ENCODE results near the gene NCK1. TPM values are rescaled to one million over a fixed set of nuclear protein-coding genes. Genes with fewer than 3 reads are reported as not detected.

Gene NCK1
- total RNA-seq, 1 donor from 2014 or later: 46.2 TPM

DNA sequence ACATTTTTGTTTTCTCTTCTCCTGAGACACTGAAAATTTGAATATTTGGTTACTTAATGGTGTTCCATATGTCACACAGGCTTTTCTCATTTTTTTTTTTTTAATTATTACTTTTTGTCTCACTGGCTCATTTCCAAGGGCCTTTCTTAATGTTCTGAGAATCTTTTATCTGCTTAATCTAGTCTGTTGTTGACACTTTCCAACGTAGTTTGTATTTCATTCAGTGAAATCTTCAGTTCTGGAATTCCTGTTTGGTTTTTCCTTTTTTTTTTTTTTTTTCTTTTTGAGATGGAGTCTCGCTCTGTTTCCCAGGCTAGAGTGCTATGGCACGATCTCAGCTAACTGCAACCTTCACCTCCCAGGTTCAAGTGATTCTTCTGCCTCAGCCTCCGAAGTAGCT, 42.7 kb downstream of the NCK1 start:
- intact Hi-C loops (cut with micrococcal nuclease): no loop called here

GRCh38 chr3:136905549-136905948, 43.5 kb downstream of the NCK1 start:
- intact Hi-C loops (cut with micrococcal nuclease): no loop called here

DNA sequence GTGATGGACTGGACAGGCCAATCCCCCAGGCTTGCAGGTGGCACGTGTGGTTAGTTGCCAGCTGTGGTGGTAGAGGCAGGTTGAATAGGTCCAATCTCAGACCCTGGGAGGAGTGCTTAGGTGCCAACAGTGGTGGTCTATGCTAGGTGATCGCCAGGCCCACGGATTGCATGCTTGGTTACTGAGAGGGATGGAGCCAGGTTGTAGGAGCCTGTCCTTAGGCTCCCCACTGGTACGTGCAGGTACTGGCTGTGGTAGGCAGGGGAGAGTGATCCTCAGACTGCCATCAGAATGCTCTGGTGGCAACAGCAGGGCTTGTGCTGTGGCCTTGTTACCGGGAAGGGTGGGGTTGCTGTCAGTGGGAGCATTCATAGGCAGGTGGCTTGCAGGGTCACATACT, 44.7 kb downstream of the NCK1 start:
- intact Hi-C loops (cut with micrococcal nuclease): loop anchor here (2.0 kb wide), 1 partner anchor 20 kb away; no protein-coding TSS in a partner anchor

GRCh38 chr3:136908297-136908696, 46.3 kb downstream of the NCK1 start:
- intact Hi-C loops (cut with micrococcal nuclease): no loop called here

DNA sequence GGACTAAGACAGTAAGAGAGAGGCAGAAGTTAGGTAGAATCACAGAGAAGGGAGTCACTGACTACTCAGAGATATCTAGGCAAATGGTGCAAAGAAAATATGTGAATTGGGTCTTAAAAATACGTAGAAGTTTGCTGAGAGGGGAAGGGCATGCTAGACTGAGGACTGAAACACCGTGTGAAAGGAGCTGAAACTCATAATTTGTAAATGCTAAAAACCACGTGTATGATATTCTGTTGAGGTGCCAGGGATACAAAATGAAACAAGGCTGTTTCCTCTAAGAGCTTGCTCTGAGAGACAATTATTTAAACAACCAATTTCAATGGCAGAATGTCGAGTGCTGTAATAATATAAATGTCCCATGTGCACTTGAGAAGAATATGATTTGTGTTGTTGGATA, 47.2 kb downstream of the NCK1 start:
- intact Hi-C loops (cut with micrococcal nuclease): loop anchor here (1.0 kb wide), 1 partner anchor 10 kb away; no protein-coding TSS in a partner anchor

DNA sequence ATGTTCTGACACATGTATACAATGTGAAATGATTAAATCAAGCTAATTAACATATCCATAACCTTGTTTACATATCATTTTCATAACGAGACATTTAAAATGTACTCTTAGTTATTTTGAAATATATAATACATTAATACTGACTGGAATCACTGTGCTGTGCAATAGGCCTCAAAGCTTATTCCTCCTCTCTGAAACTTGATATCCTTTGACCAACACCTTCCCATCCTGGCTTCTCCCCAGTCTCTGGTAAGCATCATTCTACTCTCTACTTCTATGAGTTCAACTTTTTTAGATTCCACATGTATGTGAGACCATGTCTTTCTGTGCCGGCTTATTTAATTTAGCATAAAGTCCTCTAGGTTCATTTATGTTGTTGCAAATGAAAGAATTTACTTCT, 48.7 kb downstream of the NCK1 start:
- intact Hi-C loops (cut with micrococcal nuclease): no loop called here

DNA sequence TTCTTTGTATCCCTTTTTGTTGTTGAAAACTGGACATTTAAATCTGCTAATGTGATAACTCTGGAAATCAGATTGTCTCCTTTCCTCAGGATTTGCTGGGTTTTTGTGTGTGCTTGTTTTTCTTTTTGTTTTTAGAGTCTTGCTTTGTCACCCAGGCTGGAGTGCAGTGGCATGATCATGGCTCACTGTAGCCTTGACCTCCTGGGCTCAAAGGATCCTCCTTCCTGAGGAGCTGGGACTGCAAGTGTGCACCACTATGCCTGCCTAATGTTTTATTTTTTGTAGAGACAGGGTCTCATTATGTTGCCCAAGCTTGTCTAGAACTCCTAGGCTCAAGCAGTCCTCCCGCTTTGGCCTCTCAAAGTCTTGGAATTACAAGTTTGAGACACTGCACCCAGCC, 51.2 kb downstream of the NCK1 start:
- intact Hi-C loops (cut with micrococcal nuclease): no loop called here

DNA sequence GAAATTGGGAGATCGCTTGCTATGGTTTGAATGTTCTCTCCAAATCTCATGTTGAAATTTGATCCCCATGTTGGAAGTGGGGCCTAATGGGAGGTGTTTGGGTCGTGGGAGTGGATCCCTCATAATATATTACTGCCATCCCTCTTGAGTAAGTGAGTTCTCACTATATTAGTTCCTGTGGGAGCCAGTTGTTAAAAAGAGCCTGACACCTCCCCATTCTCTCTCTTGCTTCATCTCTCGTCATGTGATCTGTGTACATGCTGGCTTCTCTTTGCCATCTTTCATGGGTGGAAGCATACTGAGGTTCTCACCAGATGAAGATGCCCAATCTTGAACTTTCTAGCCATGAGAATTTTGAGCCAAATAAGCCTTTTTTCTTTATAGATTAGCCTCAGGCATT, 52.7 kb downstream of the NCK1 start:
- intact Hi-C loops (cut with micrococcal nuclease): no loop called here

GRCh38 chr3:136916223-136916622, 54.2 kb downstream of the NCK1 start:
- intact Hi-C loops (cut with micrococcal nuclease): no loop called here

DNA sequence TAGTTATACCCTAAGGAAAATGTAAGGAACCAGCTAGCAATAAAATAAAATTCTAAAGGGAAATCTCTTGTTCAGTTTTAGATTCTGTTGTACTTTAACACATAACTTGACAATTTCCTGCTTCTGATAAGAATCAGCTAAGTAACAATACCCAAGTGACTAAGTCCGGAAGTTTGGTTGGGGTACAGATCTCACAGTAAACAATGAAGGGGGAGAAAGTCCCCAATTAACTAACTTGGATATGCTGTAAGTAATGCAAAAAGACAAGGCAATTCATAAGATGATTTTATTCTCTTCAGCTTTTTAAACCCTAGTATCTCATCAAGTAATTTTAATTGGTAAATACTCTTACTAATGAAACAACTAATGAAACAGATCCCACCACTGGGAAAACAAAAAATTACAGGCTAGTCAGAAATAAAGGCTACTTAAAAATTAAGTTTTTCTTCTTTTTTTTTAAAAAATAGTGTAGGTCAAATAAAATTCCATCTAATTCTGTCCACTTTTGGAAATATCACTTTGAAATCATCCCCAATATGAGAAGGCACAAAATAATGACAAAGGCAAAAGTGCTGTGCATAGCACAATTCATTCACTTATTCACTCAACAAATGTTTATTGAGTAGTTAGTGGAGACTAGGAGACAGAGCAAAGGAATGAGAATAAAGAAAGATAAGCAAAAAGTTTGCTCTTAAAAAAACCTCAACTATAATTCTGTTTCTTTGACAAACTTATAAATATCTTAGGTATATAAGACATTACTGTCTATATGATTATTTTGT, 58.0 kb downstream of the NCK1 start:
- intact Hi-C loops (cut with micrococcal nuclease): loop anchor here (1.0 to 5.0 kb wide), 7 partner anchors 11 to 1407 kb away; partner anchors contain the start of genes MSL2, NCK1, NME9 and STAG1

GRCh38 chr3:136920904-136921611, 59.0 kb downstream of the NCK1 start:
- intact Hi-C loops (cut with micrococcal nuclease): loop anchor here (1.0 to 5.0 kb wide), 6 partner anchors 11 to 1406 kb away; partner anchors contain the start of genes NME9 and STAG1

- intact Hi-C loops (cut with micrococcal nuclease): no loop called here
Measured at GRCh38 chr3:136925425-136926190, 63.6 kb downstream of the NCK1 start.

- intact Hi-C loops (cut with micrococcal nuclease): no loop called here
Measured at GRCh38 chr3:136928240-136928639, 66.2 kb downstream of the NCK1 start.

GRCh38 chr3:136929977-136930670, 68.1 kb downstream of the NCK1 start:
- intact Hi-C loops (cut with micrococcal nuclease): loop anchor here (5.0 kb wide), 3 partner anchors 33 to 678 kb away; partner anchors contain the start of genes PCCB and SLC35G2

DNA sequence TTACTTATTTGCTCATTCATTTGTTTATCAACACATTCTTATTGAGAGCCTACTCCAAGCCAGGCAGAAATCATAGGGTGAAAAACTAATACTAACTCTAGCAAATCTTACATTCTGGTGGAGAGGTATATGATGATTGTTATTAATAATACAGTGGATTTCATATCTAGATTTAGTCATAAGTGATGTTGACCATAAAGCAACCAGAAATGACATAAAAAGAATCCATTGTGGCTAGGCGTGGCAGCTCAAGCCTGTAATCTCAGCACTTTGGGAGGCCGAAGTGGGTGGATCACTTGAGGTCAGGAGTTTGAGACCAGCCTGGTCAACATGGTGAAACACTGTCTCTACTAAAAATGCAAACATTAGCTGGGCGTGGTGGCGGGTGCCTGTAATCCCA, 69.6 kb downstream of the NCK1 start:
- intact Hi-C loops (cut with micrococcal nuclease): loop anchor here (1.0 to 5.0 kb wide), 5 partner anchors 10 to 679 kb away; partner anchors contain the start of genes PCCB and SLC35G2

GRCh38 chr3:136932523-136932922, 70.5 kb downstream of the NCK1 start:
- intact Hi-C loops (cut with micrococcal nuclease): loop anchor here (1.0 to 5.0 kb wide), 5 partner anchors 11 to 680 kb away; partner anchors contain the start of genes PCCB and SLC35G2

GRCh38 chr3:136932978-136933772, 71.2 kb downstream of the NCK1 start:
- intact Hi-C loops (cut with micrococcal nuclease): loop anchor here (1.0 to 5.0 kb wide), 5 partner anchors 12 to 681 kb away; partner anchors contain the start of genes PCCB and SLC35G2

DNA sequence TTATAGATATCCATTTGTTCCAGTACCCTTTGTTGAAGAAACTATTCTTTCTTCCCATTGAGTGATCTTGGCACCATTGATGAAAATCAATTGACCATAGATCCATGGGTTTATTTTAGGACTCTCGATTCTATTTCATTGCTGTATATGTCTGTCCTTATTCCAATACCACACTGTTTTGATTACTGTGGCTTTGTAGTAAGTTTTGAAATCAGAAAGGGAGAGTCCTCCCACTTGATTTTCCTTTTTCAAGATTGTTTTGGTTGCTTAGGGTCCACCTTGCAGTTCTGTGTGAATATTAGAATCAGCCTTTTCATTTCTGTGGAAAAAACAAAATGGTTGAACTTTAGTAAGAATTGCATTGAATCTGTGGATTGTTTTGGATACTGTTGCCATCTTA, 75.2 kb downstream of the NCK1 start:
- intact Hi-C loops (cut with micrococcal nuclease): no loop called here

DNA sequence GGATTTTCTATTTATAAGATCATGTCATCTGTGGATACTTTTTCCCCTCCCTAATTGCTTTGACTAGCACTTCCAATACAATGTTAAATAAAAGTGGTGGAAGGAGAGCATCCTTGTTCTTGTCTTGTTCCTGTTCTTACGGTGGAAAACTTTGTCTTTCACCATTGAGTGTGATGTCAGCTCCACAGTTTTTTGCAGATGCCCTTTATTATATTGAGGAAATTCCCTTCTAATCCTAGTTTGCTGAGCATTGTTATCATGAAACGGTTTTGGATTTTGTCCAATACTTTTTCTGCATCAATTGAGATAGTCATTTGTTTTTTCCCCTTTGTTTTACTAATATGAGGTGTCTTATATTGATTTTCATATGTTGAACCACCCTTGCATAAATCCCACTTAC, 75.8 kb downstream of the NCK1 start:
- intact Hi-C loops (cut with micrococcal nuclease): no loop called here

DNA sequence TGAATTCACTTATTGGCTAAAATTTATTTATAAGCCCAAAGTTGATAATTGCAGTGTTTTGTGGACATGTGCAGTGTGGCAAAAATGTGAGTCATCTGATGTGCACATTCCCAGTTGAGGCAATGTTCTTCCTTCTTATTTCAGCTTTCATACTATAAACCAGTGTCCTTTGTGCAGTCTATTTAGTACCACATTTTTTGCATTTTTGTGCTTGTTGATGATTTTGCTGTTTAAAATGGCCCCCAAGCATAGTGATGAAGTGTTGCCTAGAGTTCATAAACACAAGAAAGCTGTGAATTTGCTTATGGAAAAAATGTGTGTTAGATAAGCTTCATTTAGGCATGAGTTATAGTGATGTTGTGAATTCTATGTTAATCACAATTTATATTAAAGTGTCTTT, 76.3 kb downstream of the NCK1 start:
- intact Hi-C loops (cut with micrococcal nuclease): no loop called here

All from T-helper 1 cell treated with Interleukin-12 subunit alpha and Interleukin-12 subunit beta and Interleukin-4 antibody, amounts not matched to agents 30 ng/mL and 1 ng/mL, for 36 hours (primary cell).